Karpas-422 (cell line): ENCODE measurements around the gene MTAP. TPM values are rescaled to one million over a fixed set of nuclear protein-coding genes. Genes with fewer than 3 reads are reported as not detected.

ENCODE experiments used
- DNase-seq: peaks from one replicate; pipeline ENCODE4 v3.0.0-alpha.2; 2015
- H2AFZ ChIP-seq: fragments of 200-600 bp; sonication (generic); 2 replicates; pipeline ENCODE4 v1.6.1; 2014; ENCODE audit warnings: antibody characterized with exemption, low read length, mixed read lengths
- H3K27ac ChIP-seq: fragments of 200-600 bp; sonication (generic); 2 replicates; pipeline ENCODE4 v1.5.1; 2014; ENCODE audit warnings: mild to moderate bottlenecking, low read length, moderate library complexity
- H3K27me3 ChIP-seq: fragments of 200-600 bp; sonication (generic); 2 replicates; pipeline ENCODE4 v1.6.1; 2014; ENCODE audit warnings: low read length, mixed read lengths
- H3K36me3 ChIP-seq: fragments of 200-600 bp; sonication (generic); 2 replicates; pipeline ENCODE4 v1.6.1; 2014; ENCODE audit warnings: low read length, mixed read lengths; ENCODE audit not compliant: insufficient read depth
- H3K4me1 ChIP-seq: fragments of 200-600 bp; sonication (generic); 2 replicates; pipeline ENCODE4 v1.6.1; 2014; ENCODE audit warnings: mild to moderate bottlenecking, low read length, mixed read lengths
- H3K4me2 ChIP-seq: fragments of 200-600 bp; sonication (generic); 2 replicates; pipeline ENCODE4 v1.6.1; 2014; ENCODE audit warnings: low read length, low read depth, mild to moderate bottlenecking; ENCODE audit not compliant: poor library complexity, severe bottlenecking
- H3K4me3 ChIP-seq: fragments of 200-600 bp; sonication (generic); 2 replicates; pipeline ENCODE4 v1.5.1; 2014; ENCODE audit warnings: mild to moderate bottlenecking, antibody characterized with exemption, low read length, mixed read lengths
- H3K79me2 ChIP-seq: fragments of 200-600 bp; sonication (generic); 2 replicates; pipeline ENCODE4 v1.6.1; 2014; ENCODE audit warnings: mild to moderate bottlenecking, low read length, mixed read lengths
- H3K9ac ChIP-seq: fragments of 200-600 bp; sonication (generic); 2 replicates; pipeline ENCODE4 v1.6.0; 2014; ENCODE audit warnings: low read length
- H3K9me2 ChIP-seq: fragments of 200-600 bp; sonication (generic), shearing (Covaris generic); replicated peaks from 2 replicates; pipeline ENCODE4 v1.6.0; 2014; ENCODE audit warnings: mild to moderate bottlenecking, low read length, moderate library complexity; ENCODE audit not compliant: insufficient read depth
- H3K9me3 ChIP-seq: fragments of 300-700, 200-600 bp; sonication (generic); 2 replicates; pipeline ENCODE4 v1.6.1; 2014; ENCODE audit warnings: low read length, mixed read lengths
- H4K20me1 ChIP-seq: fragments of 200-600 bp; sonication (generic); 2 replicates; pipeline ENCODE4 v1.6.1; 2014; ENCODE audit warnings: mild to moderate bottlenecking, antibody characterized with exemption, low read length, low read depth; ENCODE audit not compliant: insufficient read depth
- total RNA-seq: library from RNA; depleted of rRNA; stranded (reverse); fragments of >200 nt; shearing (Covaris generic); gene quantifications from 2 replicates; pipeline ENCODE4 v1.2.3, GENCODE V29; 2014; ENCODE audit warnings: low replicate concordance

MTAP gene
- total RNA-seq, 1 experiment from 2014 or later, result 38.7 TPM

GRCh38 chr9:21970800-21971640 is 168.6 kb downstream of the MTAP start:
- H4K20me1 ChIP-seq, result peaks cover 10% of the 10 kb centered on the region; the same call in 1 of the 2 replicates
- no peaks in the 10 kb centered on the region for H3K9me2 ChIP-seq
- H3K27ac ChIP-seq, result no peak overlapping the region
- H3K4me1 ChIP-seq, result peaks cover 4% of the 10 kb centered on the region; the same call in 1 of the 2 replicates
- H2AFZ ChIP-seq, result no peak overlapping the region
- H3K4me2 ChIP-seq, result no peak overlapping the region
- H3K36me3 ChIP-seq, result peaks cover 50% of the 10 kb centered on the region
- no peaks in the 10 kb centered on the region for H3K9me3 ChIP-seq
- H3K79me2 ChIP-seq, result peaks cover 44% of the 10 kb centered on the region
- no peak overlapping the region for H3K9ac ChIP-seq
- no peak overlapping the region for H3K4me3 ChIP-seq
- no peak for DNase-seq
- H3K27me3 ChIP-seq, result no peaks in the 10 kb centered on the region

DNA sequence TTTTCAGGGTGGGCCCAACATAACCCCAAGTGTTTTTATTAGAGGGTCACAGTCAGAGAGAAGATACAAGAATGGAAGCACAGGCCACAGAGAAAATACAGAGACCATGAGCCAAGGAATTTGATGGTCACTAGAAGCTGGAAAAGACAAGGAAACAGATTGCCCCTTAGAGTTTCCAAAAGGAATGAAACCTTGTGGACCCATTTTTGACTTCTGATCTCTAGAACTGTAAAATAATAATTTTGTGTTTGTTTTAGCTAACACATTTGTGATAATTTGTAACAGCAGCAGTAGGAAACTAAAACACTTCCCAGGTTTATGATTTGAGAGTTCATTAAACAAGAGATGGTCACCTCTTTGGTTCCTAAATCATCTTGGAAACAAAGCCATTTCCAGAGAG is 169.9 kb downstream of the MTAP start:
- peaks cover 10% of the 10 kb centered on the region; the same call in 1 of the 2 replicates for H4K20me1 ChIP-seq
- H3K4me3 ChIP-seq, result no peak overlapping the region
- H3K4me1 ChIP-seq, result peaks cover 4% of the 10 kb centered on the region; the same call in 1 of the 2 replicates
- H3K36me3 ChIP-seq, result peaks cover 43% of the 10 kb centered on the region
- H3K4me2 ChIP-seq, result no peak overlapping the region
- no peaks in the 10 kb centered on the region for H3K9me3 ChIP-seq
- H2AFZ ChIP-seq, result no peak overlapping the region
- H3K27ac ChIP-seq, result no peak overlapping the region
- peak; percentile 26 for DNase-seq
- H3K9me2 ChIP-seq, result no peaks in the 10 kb centered on the region
- H3K79me2 ChIP-seq, result peaks cover 58% of the 10 kb centered on the region
- H3K27me3 ChIP-seq, result no peaks in the 10 kb centered on the region
- H3K9ac ChIP-seq, result no peak overlapping the region

DNA sequence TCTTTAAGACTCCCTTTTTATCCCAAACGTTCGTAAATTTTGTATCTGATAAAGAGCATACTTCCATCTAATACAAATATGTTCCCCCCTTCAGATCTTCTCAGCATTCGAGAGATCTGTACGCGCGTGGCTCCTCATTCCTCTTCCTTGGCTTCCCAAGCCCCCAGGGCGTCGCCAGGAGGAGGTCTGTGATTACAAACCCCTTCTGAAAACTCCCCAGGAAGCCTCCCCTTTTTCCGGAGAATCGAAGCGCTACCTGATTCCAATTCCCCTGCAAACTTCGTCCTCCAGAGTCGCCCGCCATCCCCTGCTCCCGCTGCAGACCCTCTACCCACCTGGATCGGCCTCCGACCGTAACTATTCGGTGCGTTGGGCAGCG is 171.9 kb downstream of the MTAP start:
- Histone ChIP-seq H3K4me3 (no peak overlapping the region), H4K20me1 (peaks cover 7% of the 10 kb centered on the region; the same call in 1 of the 2 replicates), H3K36me3 (peaks cover 38% of the 10 kb centered on the region), H3K27me3 (no peaks in the 10 kb centered on the region), H2AFZ (no peak overlapping the region), H3K4me2 (no peak overlapping the region), H3K9me2 (no peaks in the 10 kb centered on the region), H3K9me3 (no peaks in the 10 kb centered on the region), H3K4me1 (peaks cover 4% of the 10 kb centered on the region; the same call in 1 of the 2 replicates), H3K79me2 (peaks cover 77% of the 10 kb centered on the region), H3K9ac (no peak overlapping the region), H3K27ac (no peak overlapping the region)
- no peak for DNase-seq

- no peak overlapping the region for H3K9ac ChIP-seq
- no peak overlapping the region for H3K4me3 ChIP-seq
- H2AFZ ChIP-seq, result no peak overlapping the region
- no peak for DNase-seq
- peaks cover 82% of the 10 kb centered on the region for H3K79me2 ChIP-seq
- peaks cover 4% of the 10 kb centered on the region; the same call in 1 of the 2 replicates for H3K4me1 ChIP-seq
- no peaks in the 10 kb centered on the region for H3K9me2 ChIP-seq
- H3K9me3 ChIP-seq, result no peaks in the 10 kb centered on the region
- H4K20me1 ChIP-seq, result peaks cover 7% of the 10 kb centered on the region; the same call in 1 of the 2 replicates
- H3K36me3 ChIP-seq, result peaks cover 39% of the 10 kb centered on the region
- H3K4me2 ChIP-seq, result no peak overlapping the region
- no peak overlapping the region for H3K27ac ChIP-seq
- H3K27me3 ChIP-seq, result no peaks in the 10 kb centered on the region
Observed at GRCh38 chr9:21974722-21975409, 172.4 kb downstream of the MTAP start.

GRCh38 chr9:21976334-21976875 is 174.0 kb downstream of the MTAP start:
- no peaks in the 10 kb centered on the region for H3K27me3 ChIP-seq
- peaks cover 30% of the 10 kb centered on the region for H3K36me3 ChIP-seq
- H3K9ac ChIP-seq, result no peak overlapping the region
- no peak overlapping the region for H3K27ac ChIP-seq
- no peak overlapping the region for H3K4me2 ChIP-seq
- no peaks in the 10 kb centered on the region for H3K9me3 ChIP-seq
- DNase-seq, result no peak
- peaks cover 4% of the 10 kb centered on the region; the same call in 1 of the 2 replicates for H3K4me1 ChIP-seq
- H3K9me2 ChIP-seq, result no peaks in the 10 kb centered on the region
- H3K79me2 ChIP-seq, result peaks cover 93% of the 10 kb centered on the region
- no peak overlapping the region for H2AFZ ChIP-seq
- no peak overlapping the region for H3K4me3 ChIP-seq
- H4K20me1 ChIP-seq, result no peaks in the 10 kb centered on the region

- peaks cover 95% of the 10 kb centered on the region for H3K79me2 ChIP-seq
- H3K27me3 ChIP-seq, result no peaks in the 10 kb centered on the region
- no peak overlapping the region for H3K4me3 ChIP-seq
- no peak for DNase-seq
- no peak overlapping the region for H3K9ac ChIP-seq
- H4K20me1 ChIP-seq, result no peaks in the 10 kb centered on the region
- no peak overlapping the region for H2AFZ ChIP-seq
- peaks cover 38% of the 10 kb centered on the region for H3K4me1 ChIP-seq
- no peaks in the 10 kb centered on the region for H3K9me2 ChIP-seq
- peaks cover 25% of the 10 kb centered on the region; the same call in 1 of the 2 replicates for H3K36me3 ChIP-seq
- no peaks in the 10 kb centered on the region for H3K9me3 ChIP-seq
- no peak overlapping the region for H3K4me2 ChIP-seq
- H3K27ac ChIP-seq, result no peak overlapping the region
Observed at GRCh38 chr9:21982391-21982790, 180.0 kb downstream of the MTAP start.

- no peaks in the 10 kb centered on the region for H3K27me3 ChIP-seq
- no peak for DNase-seq
- H3K36me3 ChIP-seq, result peaks cover 30% of the 10 kb centered on the region; the same call in 1 of the 2 replicates
- H4K20me1 ChIP-seq, result no peaks in the 10 kb centered on the region
- no peak overlapping the region for H3K9ac ChIP-seq
- no peak overlapping the region for H2AFZ ChIP-seq
- no peaks in the 10 kb centered on the region for H3K9me3 ChIP-seq
- H3K27ac ChIP-seq, result no peak overlapping the region
- H3K9me2 ChIP-seq, result no peaks in the 10 kb centered on the region
- peaks cover 44% of the 10 kb centered on the region for H3K4me1 ChIP-seq
- peaks cover 95% of the 10 kb centered on the region for H3K79me2 ChIP-seq
- no peak overlapping the region for H3K4me2 ChIP-seq
- no peak overlapping the region for H3K4me3 ChIP-seq
Observed at GRCh38 chr9:21982861-21983560, 180.6 kb downstream of the MTAP start.
